Urinary bladder (tissue), 4 donors: Measurements from ENCODE around the gene FIGLA. TPM values are rescaled to one million over a fixed set of nuclear protein-coding genes. Genes with fewer than 3 reads are reported as not detected.

ENCODE experiments used
- DNase-seq: peaks from one replicate; pipeline ENCODE4 v3.0.0-alpha.2; 2015; ENCODE audit errors: extremely low spot score
- H3K27ac ChIP-seq: one replicate; pipeline ENCODE4 v1.5.1; 2013; ENCODE audit warnings: low read depth, mild to moderate bottlenecking, moderate library complexity
- H3K36me3 ChIP-seq: one replicate; pipeline ENCODE4 v1.6.1; 2013; ENCODE audit warnings: mild to moderate bottlenecking, moderate library complexity; ENCODE audit not compliant: insufficient read depth
- H3K4me1 ChIP-seq: one replicate; pipeline ENCODE4 v1.6.1; 2013; ENCODE audit warnings: mild to moderate bottlenecking, moderate library complexity; ENCODE audit not compliant: insufficient read depth
- H3K4me3 ChIP-seq: one replicate; pipeline ENCODE4 v1.5.1; 2013; ENCODE audit warnings: low read depth, low read length
- WGBS: extraction: QIAGEN DNeasy Blood & Tissue Kit; methylation state at CpG from one replicate; pipeline ENCODE4 v1.1.7; 2013; 5-methylcytosine and 5-hydroxymethylcytosine counted together
- polyA plus RNA-seq: library from polyadenylated mRNA; stranded (reverse); fragments of 200-250 nt; gene quantifications from one replicate; pipeline ENCODE4 v1.2.3, GENCODE V29; 2013
- total RNA-seq: library from RNA; depleted of rRNA; stranded (reverse); fragments of >200 nt; gene quantifications from one replicate; pipeline ENCODE4 v1.2.3, GENCODE V29; 2014
- donor health status: healthy with polysubstance abuse.
- donor health status: healthy.

FIGLA gene, protein sequence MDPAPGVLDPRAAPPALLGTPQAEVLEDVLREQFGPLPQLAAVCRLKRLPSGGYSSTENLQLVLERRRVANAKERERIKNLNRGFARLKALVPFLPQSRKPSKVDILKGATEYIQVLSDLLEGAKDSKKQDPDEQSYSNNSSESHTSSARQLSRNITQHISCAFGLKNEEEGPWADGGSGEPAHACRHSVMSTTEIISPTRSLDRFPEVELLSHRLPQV
- total RNA-seq (not detected), polyA plus RNA-seq (not detected)

DNA sequence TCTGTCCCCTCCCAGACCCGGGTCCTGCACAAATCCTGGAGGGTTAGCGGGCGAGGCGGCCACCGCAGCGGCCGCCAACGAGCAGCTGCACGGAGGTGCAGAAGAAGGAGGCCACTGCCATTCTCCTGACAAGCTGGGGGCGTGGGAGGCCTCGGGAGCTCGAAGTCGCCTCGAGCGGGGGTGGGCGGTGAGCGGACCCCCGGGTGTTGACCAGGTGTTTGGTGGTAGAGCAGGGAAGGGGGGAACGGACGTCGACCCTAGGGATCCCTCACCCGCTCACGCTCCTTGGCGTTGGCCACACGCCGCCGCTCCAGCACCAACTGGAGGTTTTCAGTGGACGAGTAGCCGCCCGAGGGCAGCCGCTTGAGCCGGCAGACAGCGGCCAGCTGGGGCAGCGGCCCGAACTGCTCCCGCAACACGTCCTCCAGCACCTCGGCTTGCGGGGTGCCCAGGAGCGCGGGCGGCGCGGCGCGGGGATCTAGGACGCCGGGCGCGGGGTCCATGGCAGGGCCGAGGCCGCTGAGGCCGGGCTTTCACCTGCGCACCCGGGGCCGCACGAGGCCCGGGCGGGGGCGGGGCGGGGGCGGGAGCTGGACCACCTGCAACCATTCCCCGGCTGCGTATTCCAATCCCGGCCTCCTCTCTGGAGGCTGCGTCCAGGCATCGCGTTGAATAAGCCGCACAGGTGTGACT is at the start of gene FIGLA:
Gene FIGLA, minus strand, starts transcription at position 508 of the 693 bp plus-strand sequence. Its CDS starts 5 bp downstream, at position 503.
- Histone ChIP-seq H3K27ac (no peak within 1 kb of the TSS), H3K36me3 (no peaks in the 10 kb centered on the region), H3K4me1 (peaks cover 1% of the 10 kb centered on the region), H3K4me3 (no peak within 1 kb of the TSS)
- no peak for DNase-seq
- 3% methylated on average over 69 of the region's 69 CpGs for WGBS

DNA sequence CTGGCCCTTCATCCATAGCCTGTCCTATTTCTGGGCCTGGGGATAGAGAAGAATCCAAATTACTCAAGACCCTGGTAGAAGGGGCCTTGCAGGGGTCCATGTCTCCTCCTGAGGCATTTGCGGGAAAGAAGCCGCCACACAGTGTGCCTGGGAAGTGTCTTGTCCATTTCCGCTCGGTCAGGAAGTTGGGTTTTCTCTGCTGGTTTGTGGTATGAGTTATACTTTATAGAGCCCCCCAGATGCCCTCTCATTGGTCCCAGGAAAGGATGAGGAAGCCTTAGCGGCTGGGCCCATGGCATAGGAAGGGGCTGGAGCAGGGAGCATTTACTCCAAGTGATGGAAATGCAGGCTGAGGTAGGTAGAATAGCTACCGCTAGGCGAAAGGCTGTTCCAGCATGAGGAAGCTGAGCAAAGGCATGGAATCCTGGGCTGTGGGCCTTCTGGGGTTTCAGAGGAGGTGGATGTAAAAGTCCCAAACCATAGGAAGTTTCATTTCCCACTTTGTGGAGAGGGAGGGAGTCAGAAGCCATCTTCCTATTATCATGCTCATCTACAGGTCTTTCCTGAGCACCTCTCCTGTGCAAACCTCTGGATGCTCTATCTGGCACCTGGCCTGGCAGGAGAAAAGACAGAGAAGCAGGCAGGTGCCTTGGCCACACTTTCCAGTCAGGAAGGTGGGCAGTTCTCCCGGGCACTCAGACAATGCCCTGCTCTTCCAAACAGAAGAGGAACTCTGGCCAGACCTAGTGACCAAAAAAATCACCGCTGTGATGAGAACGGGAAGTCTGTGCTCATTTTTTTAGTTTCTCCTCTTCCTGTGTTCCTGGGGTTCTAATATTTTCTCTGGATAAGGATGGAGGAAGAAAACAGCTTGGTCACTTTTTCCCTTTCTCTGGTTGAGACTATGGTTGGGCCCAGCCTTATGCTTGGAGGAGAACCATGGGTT is 47.8 kb upstream of the FIGLA start:
- 82% methylated on average over 10 of the region's 10 CpGs for WGBS
- Histone ChIP-seq H3K27ac (no peak overlapping the region), H3K36me3 (no peaks in the 10 kb centered on the region), H3K4me1 (no peaks in the 10 kb centered on the region), H3K4me3 (no peak overlapping the region)
- no peak for DNase-seq

DNA sequence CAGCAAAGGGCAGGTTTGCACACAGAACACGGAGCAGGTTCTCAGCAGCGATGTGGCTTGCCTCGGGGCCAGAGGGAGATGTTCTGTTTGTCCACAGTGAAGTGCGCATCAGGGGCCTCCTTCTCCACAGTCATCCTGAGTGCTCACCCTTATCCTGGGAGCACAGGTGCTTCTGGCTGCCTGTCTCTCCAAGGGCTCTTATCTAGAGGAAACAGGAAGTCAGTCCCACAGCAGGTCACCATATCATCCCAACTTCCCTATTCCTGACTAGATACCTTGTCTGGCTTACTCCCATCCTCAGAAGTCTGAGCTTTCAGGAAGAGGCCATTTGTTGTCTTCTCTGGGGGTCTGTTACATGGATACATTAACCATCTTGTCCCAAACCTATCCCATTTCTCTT is 45.2 kb upstream of the FIGLA start, which contains the start of gene CD207:
Gene CD207, minus strand, starts transcription at position 174 of the 400 bp plus-strand sequence. Its CDS starts 40 bp downstream, at position 134.
- 95% methylated on average over 4 of the region's 4 CpGs for WGBS
- H3K4me1 ChIP-seq = no peaks in the 10 kb centered on the region
- DNase-seq = no peak
- no peak within 1 kb of the TSS for H3K4me3 ChIP-seq
- no peak within 1 kb of the TSS for H3K27ac ChIP-seq
- no peaks in the 10 kb centered on the region for H3K36me3 ChIP-seq

DNA sequence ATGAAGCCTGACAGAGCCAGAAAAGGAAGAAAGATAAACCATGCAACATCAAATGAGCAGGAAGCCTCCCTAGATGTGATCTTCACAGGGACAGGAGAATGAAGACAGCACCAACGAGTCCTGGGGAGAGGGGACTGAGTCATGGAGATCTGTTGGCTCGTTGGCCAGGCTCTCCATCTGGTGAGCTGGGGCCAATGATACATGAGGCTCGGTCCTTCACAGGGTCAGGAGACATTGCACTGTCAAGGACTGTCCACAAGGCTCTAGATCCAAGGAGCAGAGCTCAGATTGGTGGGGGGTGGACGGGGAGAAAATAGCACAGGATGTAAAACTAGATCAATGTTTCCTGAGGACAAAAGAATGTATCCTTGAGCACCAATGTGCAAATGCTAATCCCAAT is 44.4 kb upstream of the FIGLA start:
- no peaks in the 10 kb centered on the region for H3K4me1 ChIP-seq
- no peaks in the 10 kb centered on the region for H3K36me3 ChIP-seq
- 69% methylated on average over 4 of the region's 4 CpGs for WGBS
- no peak for DNase-seq
- H3K4me3 ChIP-seq = no peak overlapping the region
- no peak overlapping the region for H3K27ac ChIP-seq

DNA sequence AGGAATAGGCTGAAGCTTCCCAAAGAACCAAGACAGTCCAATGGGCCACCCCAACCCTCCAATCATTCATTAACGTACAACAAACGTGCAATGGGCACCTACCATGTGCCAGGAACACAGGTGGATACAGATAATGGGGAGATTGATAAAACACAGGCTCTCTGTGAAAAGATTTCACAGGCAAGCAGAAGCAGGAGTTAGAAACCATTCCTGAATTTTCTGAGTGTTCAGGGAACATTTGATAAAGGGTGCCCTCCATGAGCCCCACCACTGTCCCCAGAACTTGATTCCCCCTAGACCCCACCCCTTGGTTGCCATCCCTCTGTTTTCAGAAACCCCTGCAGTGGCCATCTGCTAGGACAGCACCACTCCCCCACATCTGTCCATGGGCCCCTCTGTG is 43.7 kb upstream of the FIGLA start:
- no peak overlapping the region for H3K4me3 ChIP-seq
- no peak for DNase-seq
- no peaks in the 10 kb centered on the region for H3K4me1 ChIP-seq
- no peak overlapping the region for H3K27ac ChIP-seq
- no peaks in the 10 kb centered on the region for H3K36me3 ChIP-seq
- 85% methylated on average over 2 of the region's 2 CpGs for WGBS

DNA sequence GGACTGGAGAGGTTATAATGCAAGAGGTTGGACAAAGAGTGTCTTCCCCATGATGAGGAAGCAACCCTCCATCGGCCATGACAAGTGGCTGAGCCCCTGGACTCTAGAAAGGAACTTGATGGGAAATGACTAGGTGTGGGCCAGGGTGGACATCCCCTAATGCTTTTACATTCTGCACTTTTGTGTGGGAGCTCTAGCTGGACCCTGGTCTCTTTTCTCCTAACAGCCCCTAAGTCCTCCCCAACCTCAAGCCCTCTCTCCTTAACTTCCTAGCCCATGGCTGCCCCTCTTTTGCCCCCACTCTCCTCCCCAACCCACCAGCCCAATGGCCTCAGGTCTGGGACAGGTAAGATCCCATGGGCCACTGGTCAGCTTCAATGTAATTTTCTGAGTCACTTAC is 42.8 kb upstream of the FIGLA start:
- DNase-seq = no peak
- 37% methylated on average over 1 of the region's 1 CpG for WGBS

DNA sequence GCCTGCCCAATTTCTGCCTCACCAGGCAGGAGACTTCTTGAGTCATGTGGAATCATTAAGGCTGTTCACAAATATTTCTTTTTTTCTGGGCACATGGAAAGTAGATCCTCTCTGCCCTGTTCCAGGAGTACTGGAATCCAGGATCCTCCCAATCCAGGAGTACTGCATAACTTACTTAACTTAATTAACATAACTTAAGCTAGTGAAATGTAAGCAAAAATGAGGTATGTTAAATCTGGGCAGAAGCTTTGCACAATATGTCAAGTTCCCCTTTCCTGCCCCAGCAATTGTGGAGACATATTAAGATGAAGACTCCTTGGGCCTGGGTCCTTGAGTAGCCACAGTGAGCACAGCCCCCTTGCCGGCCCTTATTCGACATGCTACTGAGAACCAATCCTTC is 41.9 kb upstream of the FIGLA start:
- WGBS = 94% methylated on average over 2 of the region's 2 CpGs
- H3K27ac ChIP-seq = no peak overlapping the region

More for the DNA sequence above, 42.8 kb upstream of the FIGLA start:
- no peaks in the 10 kb centered on the region for H3K36me3 ChIP-seq
- no peaks in the 10 kb centered on the region for H3K4me1 ChIP-seq
- no peak overlapping the region for H3K4me3 ChIP-seq
- H3K27ac ChIP-seq = no peak overlapping the region

DNA sequence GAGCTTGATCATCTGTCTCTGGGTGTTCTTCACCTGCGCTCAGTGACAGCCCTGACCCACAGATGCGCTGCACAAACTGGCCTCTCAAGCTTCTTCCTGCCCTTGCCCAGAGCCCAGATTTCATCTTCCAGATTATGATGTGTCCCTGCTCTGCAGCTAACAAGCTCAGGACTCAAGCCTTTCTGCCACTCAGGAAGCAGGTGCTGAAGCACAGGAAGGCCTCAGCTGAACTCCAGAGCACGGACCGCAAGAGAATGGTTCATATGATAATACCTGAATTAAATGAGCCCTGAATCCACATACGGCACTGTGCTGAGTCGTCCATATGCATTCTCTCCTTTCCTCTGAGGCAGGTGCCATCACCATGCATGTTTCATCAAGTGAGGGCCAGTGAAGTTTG is 41.4 kb upstream of the FIGLA start:
- no peak overlapping the region for H3K27ac ChIP-seq
- no peaks in the 10 kb centered on the region for H3K4me1 ChIP-seq
- 72% methylated on average over 6 of the region's 6 CpGs for WGBS
- DNase-seq = no peak
- no peak overlapping the region for H3K4me3 ChIP-seq
- H3K36me3 ChIP-seq = no peaks in the 10 kb centered on the region

More for the DNA sequence above, 41.9 kb upstream of the FIGLA start:
- Histone ChIP-seq H3K4me1 (no peaks in the 10 kb centered on the region), H3K36me3 (no peaks in the 10 kb centered on the region), H3K4me3 (no peak overlapping the region)
- no peak for DNase-seq

DNA sequence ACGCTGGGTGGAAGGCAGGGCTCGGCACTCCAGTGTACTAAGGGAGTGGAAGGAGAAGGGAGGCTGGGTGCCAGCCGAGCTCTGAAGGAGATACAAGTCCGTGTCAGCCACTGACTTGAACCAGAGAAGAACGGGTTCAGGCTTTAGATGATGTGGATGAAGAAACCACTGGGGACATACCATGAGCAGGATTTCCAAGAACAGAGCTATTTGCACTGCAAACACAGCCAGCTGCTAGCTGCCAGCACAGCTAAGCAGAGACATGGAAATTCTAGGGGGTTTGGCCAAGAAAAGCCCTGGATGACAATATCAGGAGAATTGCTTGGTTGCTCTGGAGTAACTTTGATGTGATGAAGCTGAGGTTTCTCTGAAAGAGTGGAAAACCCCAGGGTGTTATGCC is 39.9 kb upstream of the FIGLA start:
- WGBS = 62% methylated on average over 5 of the region's 5 CpGs
- Histone ChIP-seq H3K36me3 (no peaks in the 10 kb centered on the region), H3K4me3 (no peak overlapping the region), H3K4me1 (no peaks in the 10 kb centered on the region), H3K27ac (no peak overlapping the region)
- DNase-seq = no peak

DNA sequence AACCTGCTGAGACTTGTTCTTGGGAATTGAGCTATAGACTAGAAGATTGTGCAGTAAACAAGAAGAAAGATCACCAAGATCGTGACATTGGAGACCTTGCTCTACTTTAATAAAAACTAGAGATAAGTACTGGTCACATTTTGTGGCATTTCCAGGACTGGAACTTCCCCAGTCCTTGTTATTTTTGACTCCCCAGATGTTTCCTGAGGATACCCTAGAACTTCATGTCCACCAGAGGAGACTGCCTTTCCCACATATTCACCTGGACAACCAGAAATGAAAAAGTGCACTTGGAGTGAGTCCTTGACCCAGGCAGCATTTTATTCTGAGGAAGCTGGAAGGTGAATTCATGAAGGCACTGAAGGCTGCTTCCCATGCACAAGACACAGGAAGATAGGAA is 39.5 kb upstream of the FIGLA start:
- 70% methylated on average over 1 of the region's 1 CpG for WGBS
- no peak for DNase-seq
- Histone ChIP-seq H3K4me3 (no peak overlapping the region), H3K4me1 (no peaks in the 10 kb centered on the region), H3K36me3 (no peaks in the 10 kb centered on the region), H3K27ac (no peak overlapping the region)

DNA sequence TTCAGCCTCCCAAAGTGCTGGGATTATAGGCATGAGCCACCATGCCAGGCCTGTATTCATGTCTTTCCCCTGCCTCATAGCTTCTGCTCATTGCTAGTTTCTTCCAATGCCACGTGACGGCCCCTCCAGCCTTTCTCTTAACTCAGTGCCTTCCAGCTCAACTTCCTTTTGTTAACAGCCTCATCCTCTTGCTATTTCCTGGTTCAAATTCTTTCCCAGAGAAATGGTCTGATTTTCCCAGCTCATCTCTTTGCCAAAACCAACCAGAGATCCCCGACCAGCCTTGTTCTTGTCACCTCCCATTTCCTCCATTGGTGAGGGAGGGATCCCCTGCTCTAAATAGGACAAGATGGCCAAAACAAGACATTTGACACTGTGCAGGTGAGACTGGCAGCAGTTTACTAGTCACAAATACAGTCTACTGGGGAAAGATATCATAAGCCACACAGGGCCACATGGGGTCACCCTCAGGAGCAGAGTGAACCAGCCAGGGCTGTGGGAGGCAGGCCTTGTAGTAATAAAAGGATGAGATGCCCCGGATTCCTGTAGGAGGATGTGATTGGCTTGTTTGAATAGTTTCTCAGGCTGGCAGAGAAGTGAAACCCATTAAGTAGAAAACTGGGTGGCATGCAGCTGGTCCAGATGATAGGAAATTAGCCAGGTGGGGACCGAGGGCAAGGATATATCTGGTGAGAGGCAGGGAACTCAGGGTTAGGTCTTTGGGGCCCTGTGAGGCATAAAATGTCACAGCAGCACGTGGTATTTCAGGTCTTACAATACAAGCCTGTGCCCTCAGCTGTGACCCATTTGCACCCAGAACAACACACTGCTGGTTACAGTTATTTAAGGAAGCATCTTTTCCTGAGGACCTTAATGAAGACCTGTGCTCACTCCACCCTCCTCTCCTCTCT is 38.7 kb upstream of the FIGLA start:
- WGBS = 51% methylated on average over 6 of the region's 6 CpGs
- no peak overlapping the region for H3K27ac ChIP-seq
- no peaks in the 10 kb centered on the region for H3K4me1 ChIP-seq
- DNase-seq = no peak
- no peak overlapping the region for H3K4me3 ChIP-seq
- H3K36me3 ChIP-seq = no peaks in the 10 kb centered on the region

DNA sequence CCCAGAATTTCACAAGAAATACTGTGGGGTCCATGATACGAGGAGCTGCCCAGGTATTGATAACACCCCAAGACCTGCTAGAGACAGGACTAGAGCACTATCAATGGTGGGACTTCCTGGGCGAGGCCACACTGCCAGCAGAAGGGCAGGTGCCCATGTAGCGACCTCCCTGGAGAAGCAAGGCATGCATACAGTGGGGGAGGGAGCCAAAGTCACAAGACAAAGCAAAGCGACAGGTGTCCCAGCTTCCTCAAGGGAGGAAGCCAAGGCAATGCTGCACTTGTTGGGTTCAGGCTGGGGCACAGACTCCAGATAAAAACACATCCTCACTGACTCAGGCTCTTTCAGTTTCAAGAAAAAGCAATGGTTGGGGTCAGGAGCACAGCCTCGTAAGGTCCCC is 37.7 kb upstream of the FIGLA start:
- DNase-seq = no peak
- no peaks in the 10 kb centered on the region for H3K36me3 ChIP-seq
- no peak overlapping the region for H3K27ac ChIP-seq
- WGBS = 71% methylated on average over 5 of the region's 5 CpGs
- H3K4me1 ChIP-seq = no peaks in the 10 kb centered on the region
- H3K4me3 ChIP-seq = no peak overlapping the region

DNA sequence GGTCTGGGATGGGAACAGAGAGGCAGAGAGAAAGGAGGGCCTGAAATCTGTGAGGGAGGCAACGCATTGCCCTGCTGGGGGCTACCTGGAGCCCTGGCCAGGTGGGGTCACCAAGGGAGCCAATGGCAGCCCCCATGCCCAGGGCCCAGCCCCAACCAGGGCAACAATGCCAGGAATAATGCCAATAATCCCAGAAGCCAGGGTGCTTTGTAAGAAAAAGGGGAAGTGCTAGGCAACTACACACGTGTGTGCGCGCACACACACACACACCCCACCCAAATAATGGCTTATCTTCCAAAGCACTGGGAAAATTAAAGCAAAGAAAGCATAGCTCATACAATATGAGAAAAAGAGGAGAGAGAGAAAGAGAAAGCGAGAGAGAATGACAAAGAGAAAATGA is 36.9 kb upstream of the FIGLA start:
- Histone ChIP-seq H3K36me3 (no peaks in the 10 kb centered on the region), H3K27ac (no peak overlapping the region), H3K4me3 (no peak overlapping the region), H3K4me1 (no peaks in the 10 kb centered on the region)
- DNase-seq = no peak
- WGBS = 73% methylated on average over 5 of the region's 5 CpGs
